Gastroesophageal sphincter (tissue), 3 donors: ENCODE measurements around the gene BDH1.

Source experiments
- EP300 ChIP-seq: sonication (generic); formaldehyde crosslinking; IDR thresholded peaks from one replicate; pipeline ENCODE4 v1.6.1; 2017; ENCODE audit warnings: antibody characterized with exemption, mild to moderate bottlenecking
- POLR2A ChIP-seq, 2 donors: fragments of 450-650 bp; IDR thresholded peaks; one replicate each; pipeline ENCODE4 v1.6.1; 2017; ENCODE audit warnings: antibody characterized with exemption in 2 of 2, mild to moderate bottlenecking in 2 of 2, moderate library complexity in 1 of 2
- POLR2AphosphoS5 ChIP-seq: sonication (generic); formaldehyde crosslinking; IDR thresholded peaks from one replicate; pipeline ENCODE4 v1.6.1; 2017; ENCODE audit warnings: antibody characterized with exemption
- TF ChIP-seq, protein P1 (sequence below), 4 experiments: fragments of 200-600 bp in 2 of 4; fragments of 450-650 bp in 2 of 4; sonication (generic) in 1 of 4; IDR thresholded peaks; one replicate each; pipeline ENCODE4 v1.5.1; 2017 to 2019; ENCODE audit warnings: antibody characterized with exemption in 4 of 4, mild to moderate bottlenecking in 2 of 4, moderate library complexity in 2 of 4

- TF ChIP-seq, protein P1, sequence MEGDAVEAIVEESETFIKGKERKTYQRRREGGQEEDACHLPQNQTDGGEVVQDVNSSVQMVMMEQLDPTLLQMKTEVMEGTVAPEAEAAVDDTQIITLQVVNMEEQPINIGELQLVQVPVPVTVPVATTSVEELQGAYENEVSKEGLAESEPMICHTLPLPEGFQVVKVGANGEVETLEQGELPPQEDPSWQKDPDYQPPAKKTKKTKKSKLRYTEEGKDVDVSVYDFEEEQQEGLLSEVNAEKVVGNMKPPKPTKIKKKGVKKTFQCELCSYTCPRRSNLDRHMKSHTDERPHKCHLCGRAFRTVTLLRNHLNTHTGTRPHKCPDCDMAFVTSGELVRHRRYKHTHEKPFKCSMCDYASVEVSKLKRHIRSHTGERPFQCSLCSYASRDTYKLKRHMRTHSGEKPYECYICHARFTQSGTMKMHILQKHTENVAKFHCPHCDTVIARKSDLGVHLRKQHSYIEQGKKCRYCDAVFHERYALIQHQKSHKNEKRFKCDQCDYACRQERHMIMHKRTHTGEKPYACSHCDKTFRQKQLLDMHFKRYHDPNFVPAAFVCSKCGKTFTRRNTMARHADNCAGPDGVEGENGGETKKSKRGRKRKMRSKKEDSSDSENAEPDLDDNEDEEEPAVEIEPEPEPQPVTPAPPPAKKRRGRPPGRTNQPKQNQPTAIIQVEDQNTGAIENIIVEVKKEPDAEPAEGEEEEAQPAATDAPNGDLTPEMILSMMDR (IDR thresholded peaks at IDR 0.05) = no peak
- TF ChIP-seq POLR2A (IDR thresholded peaks at IDR 0.05) = no peak
- TF ChIP-seq POLR2AphosphoS5 = no peak
- TF ChIP-seq EP300 = no peak
Observed at GRCh38 chr3:197463279-197463678, 92.5 kb downstream of the BDH1 start.
